GM12878 (cell line): Measurements from ENCODE around the gene HIPK4.

ENCODE experiments used
- FOXM1 ChIP-seq: IDR thresholded peaks from 2 replicates; pipeline ENCODE4 v1.6.1; 2012; ENCODE audit warnings: low read depth, mild to moderate bottlenecking, inconsistent platforms, low read length, moderate library complexity
- ZSCAN29 ChIP-seq: fragments of 450-650 bp; IDR thresholded peaks from 2 replicates; pipeline ENCODE4 v1.6.1; 2017; ENCODE audit warnings: mild to moderate bottlenecking, moderate library complexity

- TF ChIP-seq FOXM1: no peak
- no peak for TF ChIP-seq ZSCAN29
Observed at GRCh38 chr19:40424637-40425449, 34.9 kb upstream of the HIPK4 start.
